ENCODE data around the gene ASIC1. TPM values are rescaled to one million over a fixed set of nuclear protein-coding genes. Genes with fewer than 3 reads are reported as not detected.

The ASIC1 gene
- total and polyA plus RNA-seq, 2 of the 13 experiments (the other 11 are each of a cell fraction or from before 2014, with no cell fraction given), result 0.44 to 1.5 TPM

GRCh38 chr12:50110762-50111351 lies 53.5 kb downstream of the ASIC1 start (continued):
- TF ChIP-seq NFAT5 (CRISPR knock-in tag; IDR thresholded peaks at IDR 0.05) (no peak), RFXANK (CRISPR knock-in tag; IDR thresholded peaks at IDR 0.05) (peak; percentile 61; the same call in 1 of the 2 replicates), MED13 (CRISPR knock-in tag; IDR thresholded peaks at IDR 0.05) (no peak), AKAP8 (CRISPR knock-in tag; IDR thresholded peaks at IDR 0.05) (no peak), RARA (CRISPR knock-in tag; IDR thresholded peaks at IDR 0.05) (no peak), KDM3A (CRISPR knock-in tag; IDR thresholded peaks at IDR 0.05; ENCODE audit: low read depth) (no peak), ZNF850 (CRISPR knock-in tag; conservative IDR thresholded peaks at IDR 0.05) (no peak), YEATS4 (CRISPR knock-in tag; IDR thresholded peaks at IDR 0.05; ENCODE audit: borderline replicate concordance) (0 out of 2 replicates have a peak, but pooled peaks have one; percentile 52), ZNF709 (CRISPR knock-in tag; IDR thresholded peaks at IDR 0.05) (no peak), FOXC1 (CRISPR knock-in tag; IDR thresholded peaks at IDR 0.05; ENCODE audit: borderline replicate concordance) (no peak), ZBTB7A (CRISPR knock-in tag; IDR thresholded peaks at IDR 0.05) (0 out of 2 replicates have a peak, but pooled peaks have one; percentile 42), SNRNP70 (IDR thresholded peaks at IDR 0.05; ENCODE audit: low read depth, low read length) (no peak), AKNA (CRISPR knock-in tag; IDR thresholded peaks at IDR 0.05; ENCODE audit: borderline replicate concordance) (no peak), ZFP91 (CRISPR knock-in tag; IDR thresholded peaks at IDR 0.05; ENCODE audit: borderline replicate concordance) (peak; percentile 66), DRAP1 (CRISPR knock-in tag; IDR thresholded peaks at IDR 0.05) (peak; percentile 78), TBX2 (CRISPR knock-in tag; IDR thresholded peaks at IDR 0.05; ENCODE audit: borderline replicate concordance) (no peak)

All from HepG2 (cell line).